OCI-LY1 (cell line): ENCODE results near the gene COL5A2.

Experiments used
- EZH2 ChIP-seq: fragments of 200-600 bp; sonication (generic), shearing (Covaris generic); IDR thresholded peaks from 2 replicates; pipeline ENCODE4 v1.8.0; 2017; ENCODE audit warnings: borderline replicate concordance, mixed run types, mild to moderate bottlenecking, antibody characterized with exemption, low read length, moderate library complexity, mixed read lengths
- TF ChIP-seq, protein P1 (sequence below): fragments of 200-600 bp; sonication (generic), shearing (Covaris generic); IDR thresholded peaks from 2 replicates; pipeline ENCODE4 v1.5.1; 2017; ENCODE audit warnings: mild to moderate bottlenecking, antibody characterized with exemption, low read length, moderate library complexity, mixed read lengths

DNA sequence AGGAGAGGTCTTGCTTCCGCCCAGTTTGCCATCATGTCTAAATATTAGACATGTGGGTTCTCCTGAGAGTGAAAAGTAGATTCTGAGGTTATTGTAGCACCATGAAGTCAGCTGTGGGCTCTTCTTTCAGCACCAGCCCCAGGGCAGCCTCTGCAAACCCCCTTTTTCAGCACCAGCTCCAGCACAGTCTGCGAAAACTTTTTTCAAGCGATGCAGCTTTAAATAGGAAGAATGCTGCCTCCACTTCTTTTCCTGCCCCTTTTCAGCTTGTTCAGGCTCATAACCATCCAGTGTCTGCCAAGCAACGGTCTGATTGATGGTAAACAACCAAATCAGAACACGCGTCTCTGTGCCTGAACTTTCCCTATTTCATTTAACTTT is at the start of gene COL5A2:
- TF ChIP-seq, protein P1, sequence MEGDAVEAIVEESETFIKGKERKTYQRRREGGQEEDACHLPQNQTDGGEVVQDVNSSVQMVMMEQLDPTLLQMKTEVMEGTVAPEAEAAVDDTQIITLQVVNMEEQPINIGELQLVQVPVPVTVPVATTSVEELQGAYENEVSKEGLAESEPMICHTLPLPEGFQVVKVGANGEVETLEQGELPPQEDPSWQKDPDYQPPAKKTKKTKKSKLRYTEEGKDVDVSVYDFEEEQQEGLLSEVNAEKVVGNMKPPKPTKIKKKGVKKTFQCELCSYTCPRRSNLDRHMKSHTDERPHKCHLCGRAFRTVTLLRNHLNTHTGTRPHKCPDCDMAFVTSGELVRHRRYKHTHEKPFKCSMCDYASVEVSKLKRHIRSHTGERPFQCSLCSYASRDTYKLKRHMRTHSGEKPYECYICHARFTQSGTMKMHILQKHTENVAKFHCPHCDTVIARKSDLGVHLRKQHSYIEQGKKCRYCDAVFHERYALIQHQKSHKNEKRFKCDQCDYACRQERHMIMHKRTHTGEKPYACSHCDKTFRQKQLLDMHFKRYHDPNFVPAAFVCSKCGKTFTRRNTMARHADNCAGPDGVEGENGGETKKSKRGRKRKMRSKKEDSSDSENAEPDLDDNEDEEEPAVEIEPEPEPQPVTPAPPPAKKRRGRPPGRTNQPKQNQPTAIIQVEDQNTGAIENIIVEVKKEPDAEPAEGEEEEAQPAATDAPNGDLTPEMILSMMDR = no peak
- no peak for TF ChIP-seq EZH2
